HEK293T (cell line): ENCODE results near the gene CPVL.

ENCODE experiments used
- CTCF ChIA-PET: fragments of 350-600 bp; formaldehyde crosslinking; extraction: SDS; loops from one replicate; lab custom pipeline; 2021; ENCODE audit warnings: antibody characterized with exemption, inconsistent platforms; lab: Yijun Ruan, JAX
- POLR2A ChIA-PET: fragments of 350-600 bp; formaldehyde crosslinking; extraction: SDS; loops from one replicate; lab custom pipeline; 2020; ENCODE audit warnings: antibody characterized with exemption, inconsistent platforms; lab: Yijun Ruan, JAX
- DNase-seq: peaks from one replicate; pipeline ENCODE4 v3.0.0; 2012; ENCODE audit warnings: mixed read lengths; ENCODE audit errors: extremely low spot score
- ARNT ChIP-seq: fragments of 450-650 bp; IDR thresholded peaks from 2 replicates; pipeline ENCODE4 v1.6.1; 2017; ENCODE audit warnings: mild to moderate bottlenecking
- BHLHE40 ChIP-seq: fragments of 450-650 bp; IDR thresholded peaks from 2 replicates; pipeline ENCODE4 v1.6.1; 2016; ENCODE audit warnings: mild to moderate bottlenecking, moderate library complexity, borderline replicate concordance
- CTBP1 ChIP-seq: fragments of 450-650 bp; IDR thresholded peaks from 2 replicates; pipeline ENCODE4 v1.6.1; 2016; ENCODE audit warnings: borderline replicate concordance
- ELF4 ChIP-seq: fragments of 450-650 bp; IDR thresholded peaks from 2 replicates; pipeline ENCODE4 v1.6.1; 2017; ENCODE audit warnings: antibody characterized with exemption
- FOXA1 ChIP-seq: fragments of 450-650 bp; IDR thresholded peaks from 2 replicates; pipeline ENCODE4 v1.6.1; 2016; ENCODE audit warnings: mild to moderate bottlenecking
- FOXK2 ChIP-seq: fragments of 450-650 bp; IDR thresholded peaks from 2 replicates; pipeline ENCODE4 v1.6.1; 2016; ENCODE audit warnings: mild to moderate bottlenecking
- FOXM1 ChIP-seq: fragments of 450-650 bp; IDR thresholded peaks from 2 replicates; pipeline ENCODE4 v1.6.1; 2017; ENCODE audit warnings: mild to moderate bottlenecking, borderline replicate concordance
- HDGF ChIP-seq: fragments of 450-650 bp; IDR thresholded peaks from 2 replicates; pipeline ENCODE4 v1.6.1; 2017; ENCODE audit warnings: antibody characterized with exemption, borderline replicate concordance
- L3MBTL2 ChIP-seq: fragments of 450-650 bp; conservative IDR thresholded peaks from 2 replicates; pipeline ENCODE4 v1.6.1; 2016; ENCODE audit warnings: mild to moderate bottlenecking
- LEF1 ChIP-seq: fragments of 450-650 bp; IDR thresholded peaks from 2 replicates; pipeline ENCODE4 v1.6.1; 2017; ENCODE audit warnings: mild to moderate bottlenecking, borderline replicate concordance
- NFRKB ChIP-seq: fragments of 450-650 bp; IDR thresholded peaks from 2 replicates; pipeline ENCODE4 v1.6.1; 2016; ENCODE audit warnings: mild to moderate bottlenecking, moderate library complexity
- PKNOX1 ChIP-seq: fragments of 450-650 bp; IDR thresholded peaks from 2 replicates; pipeline ENCODE4 v1.6.1; 2016
- SP1 ChIP-seq: fragments of 450-650 bp; IDR thresholded peaks from 2 replicates; pipeline ENCODE4 v1.6.1; 2017
- SUZ12 ChIP-seq: fragments of 450-650 bp; IDR thresholded peaks from 2 replicates; pipeline ENCODE4 v1.6.1; 2016; ENCODE audit warnings: mild to moderate bottlenecking
- TARDBP ChIP-seq: fragments of 450-650 bp; IDR thresholded peaks from 2 replicates; pipeline ENCODE4 v1.6.1; 2016
- ZNF384 ChIP-seq: fragments of 450-650 bp; IDR thresholded peaks from 2 replicates; pipeline ENCODE4 v1.6.1; 2016

CPVL gene

DNA sequence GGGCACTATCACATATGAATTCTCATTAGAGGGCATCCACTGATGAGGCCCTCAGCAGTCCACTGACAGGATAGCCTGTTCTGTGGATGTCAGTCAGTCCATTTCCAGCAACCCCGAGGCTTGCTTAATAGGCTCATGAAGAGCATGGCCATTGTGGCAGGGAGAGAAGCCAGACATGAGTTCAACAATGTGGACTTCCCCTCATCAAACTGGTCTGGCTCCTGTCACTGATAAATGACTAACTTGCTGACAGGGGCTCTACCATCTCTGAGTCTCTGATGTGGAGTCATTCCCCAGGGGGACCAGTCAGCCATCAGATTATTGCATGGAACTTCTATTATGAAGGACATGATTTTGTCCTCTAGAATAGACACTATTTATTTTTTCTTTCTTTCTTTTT lies 168.5 kb downstream of the CPVL start:
- ChIA-PET CTCF (no interaction called here), POLR2A (no interaction called here)
- TF ChIP-seq FOXK2 (no peak), CTBP1 (no peak), L3MBTL2 (no peak), SUZ12 (no peak)
- no peak for DNase-seq

GRCh38 chr7:28976022-28976421 lies 170.3 kb downstream of the CPVL start:
- ChIA-PET POLR2A (no interaction called here), CTCF (no interaction called here)
- TF ChIP-seq PKNOX1 (no peak), NFRKB (no peak), L3MBTL2 (no peak), BHLHE40 (no peak), FOXA1 (no peak)
- no peak for DNase-seq

DNA sequence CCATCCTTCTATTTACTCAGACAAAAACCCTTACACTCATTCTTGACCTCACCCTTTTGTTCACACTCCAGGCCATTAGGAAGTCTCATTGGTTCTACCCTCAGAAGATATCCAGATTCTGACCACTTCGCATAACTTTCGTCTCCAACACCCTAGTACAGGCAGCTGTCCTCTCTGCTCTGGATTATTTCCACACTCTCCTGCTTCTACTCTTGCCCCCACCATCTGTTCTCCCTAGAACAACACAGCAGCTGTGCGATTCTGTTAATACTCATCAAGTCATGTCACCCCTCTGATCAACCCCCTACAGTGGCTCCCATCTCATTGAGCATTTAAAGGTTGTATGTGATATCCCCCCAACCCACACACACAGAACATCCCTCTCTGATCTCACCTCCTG lies 172.7 kb downstream of the CPVL start:
- ChIA-PET POLR2A (no interaction called here), CTCF (no interaction called here)
- TF ChIP-seq ZNF384: no peak
- TF ChIP-seq ELF4: no peak
- no peak for TF ChIP-seq FOXA1
- no peak for TF ChIP-seq PKNOX1
- TF ChIP-seq FOXM1: no peak
- TF ChIP-seq NFRKB: no peak
- TF ChIP-seq BHLHE40: no peak
- TF ChIP-seq HDGF: no peak
- no peak for TF ChIP-seq SUZ12
- TF ChIP-seq TARDBP: no peak
- no peak for TF ChIP-seq SP1
- TF ChIP-seq CTBP1: no peak
- TF ChIP-seq LEF1: no peak
- no peak for TF ChIP-seq ARNT
- TF ChIP-seq L3MBTL2: no peak
- no peak for TF ChIP-seq FOXK2
- no peak for DNase-seq

GRCh38 chr7:28964056-28964455 lies 182.3 kb downstream of the CPVL start:
- ChIA-PET CTCF (interaction anchor here (1.1 to 1.4 kb wide), 2 partner anchors 9 to 37 kb away, joined by 3 read pairs; no protein-coding TSS in a partner anchor), POLR2A (no interaction called here)
- TF ChIP-seq FOXK2 (no peak), BHLHE40 (no peak), NFRKB (no peak), SP1 (no peak), PKNOX1 (no peak), ARNT (no peak), LEF1 (no peak)
- no peak for DNase-seq

GRCh38 chr7:28961972-28962371 lies 184.4 kb downstream of the CPVL start:
- POLR2A ChIA-PET: no interaction called here

DNA sequence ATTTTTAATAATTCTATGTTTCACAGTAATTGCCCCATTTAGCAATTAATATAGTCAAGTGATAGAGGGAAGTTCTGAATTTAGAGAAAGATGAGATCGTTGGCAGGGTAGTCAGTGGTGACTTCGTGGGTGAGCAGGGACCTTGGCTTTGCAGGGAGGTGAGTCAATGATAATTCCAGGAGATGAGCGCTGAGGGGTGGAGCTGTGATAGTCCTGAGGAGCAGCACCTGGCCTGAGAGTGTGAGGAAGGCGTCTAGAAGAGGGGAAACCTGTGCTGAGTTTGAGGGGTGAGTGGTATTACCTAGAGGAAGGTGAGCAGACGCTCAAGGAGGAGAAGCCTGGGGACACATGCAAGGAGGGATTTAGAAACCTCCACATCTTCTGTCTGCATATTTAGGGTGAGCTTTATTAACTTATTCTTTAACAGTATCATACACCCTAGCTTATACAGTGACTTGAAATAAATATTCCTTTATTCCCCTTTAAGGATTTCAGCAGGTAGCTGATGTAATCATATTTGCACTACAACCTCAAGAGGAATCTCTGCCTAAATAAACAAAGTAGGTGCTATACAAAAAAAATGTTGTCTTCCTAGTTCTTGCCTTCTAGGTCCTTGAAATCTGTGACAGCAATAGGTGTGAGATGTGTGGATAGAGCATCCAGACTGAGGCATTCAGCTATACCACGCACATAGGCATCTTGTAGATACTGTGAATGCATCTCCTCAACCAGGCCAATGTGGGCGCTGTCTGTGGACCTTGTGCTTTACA lies 186.1 kb downstream of the CPVL start:
- CTCF ChIA-PET: no interaction called here

More at GRCh38 chr7:28961972-28962371, 184.4 kb downstream of the CPVL start:
- DNase-seq: no peak
- TF ChIP-seq ZNF384: no peak
- TF ChIP-seq TARDBP: no peak
- CTCF ChIA-PET: interaction anchor here (1.0 to 1.1 kb wide), 2 partner anchors 16 to 37 kb away, joined by 3 read pairs; no protein-coding TSS in a partner anchor

More for the DNA sequence above, 186.1 kb downstream of the CPVL start:
- TF ChIP-seq FOXK2 (no peak), FOXA1 (no peak), LEF1 (no peak), ARNT (no peak), CTBP1 (no peak), SP1 (no peak), ZNF384 (no peak), ELF4 (no peak), PKNOX1 (no peak), SUZ12 (no peak), NFRKB (no peak), L3MBTL2 (no peak), HDGF (no peak), BHLHE40 (no peak), FOXM1 (no peak), TARDBP (no peak)
- POLR2A ChIA-PET: no interaction called here
- DNase-seq: no peak
